HepG2 (cell line): ENCODE results near the gene PPP1R1B. TPM values are rescaled to one million over a fixed set of nuclear protein-coding genes. Genes with fewer than 3 reads are reported as not detected.

ENCODE experiments used
- ARID3A ChIP-seq: IDR thresholded peaks from 2 replicates; pipeline ENCODE4 v1.6.1; 2012; ENCODE audit warnings: low read depth, low read length, improper control_type of control experiment
- ARID5B ChIP-seq: IDR thresholded peaks from 2 replicates; pipeline ENCODE4 v1.4.0; 2020; ENCODE audit warnings: mild to moderate bottlenecking, missing genetic modification reagents
- CERS6 ChIP-seq: sonication (generic); formaldehyde crosslinking; IDR thresholded peaks from 2 replicates; pipeline ENCODE4 v1.5.0; 2020; ENCODE audit warnings: missing genetic modification reagents
- FOXP4 ChIP-seq: sonication (generic); formaldehyde crosslinking; IDR thresholded peaks from 2 replicates; pipeline ENCODE4 v1.4.0; 2020; ENCODE audit warnings: missing genetic modification reagents
- HNRNPLL ChIP-seq: fragments of 200-400 bp; formaldehyde crosslinking; IDR thresholded peaks from 2 replicates; pipeline ENCODE4 v1.6.1; 2017; ENCODE audit warnings: mild to moderate bottlenecking, low read depth, low read length; ENCODE audit not compliant: poor library complexity, severe bottlenecking
- MED1 ChIP-seq: sonication (generic); formaldehyde crosslinking; IDR thresholded peaks from 2 replicates; pipeline ENCODE4 v1.4.0; 2020; ENCODE audit warnings: missing genetic modification reagents
- MIXL1 ChIP-seq: IDR thresholded peaks from 2 replicates; pipeline ENCODE4 v1.6.1; 2016
- MXD3 ChIP-seq: IDR thresholded peaks from 2 replicates; pipeline ENCODE4 v1.6.1; 2016; ENCODE audit warnings: mild to moderate bottlenecking, missing biosample characterization, missing genetic modification reagents
- NFYC ChIP-seq: IDR thresholded peaks from 2 replicates; pipeline ENCODE4 v1.6.1; 2016; ENCODE audit warnings: missing genetic modification reagents, missing compliant biosample characterization
- SIN3B ChIP-seq: fragments of 150-350 bp; IDR thresholded peaks from 2 replicates; pipeline ENCODE4 v1.6.1; 2014; ENCODE audit warnings: low read length
- YY1 ChIP-seq: IDR thresholded peaks from 2 replicates; pipeline ENCODE4 v1.6.1; 2011; ENCODE audit warnings: low read length, low read depth, moderate library complexity, mild to moderate bottlenecking; ENCODE audit not compliant: insufficient read depth, insufficient replicate concordance
- ZBTB26 ChIP-seq: IDR thresholded peaks from 2 replicates; pipeline ENCODE4 v1.6.1; 2016; ENCODE audit warnings: missing compliant biosample characterization, missing genetic modification reagents, borderline replicate concordance
- ZFX ChIP-seq: sonication (generic); formaldehyde crosslinking; IDR thresholded peaks from 2 replicates; pipeline ENCODE4 v1.4.0; 2020; ENCODE audit warnings: mild to moderate bottlenecking, low read depth, missing genetic modification reagents, moderate library complexity
- ZNF329 ChIP-seq: sonication (generic); formaldehyde crosslinking; IDR thresholded peaks from 2 replicates; pipeline ENCODE4 v1.9.0; 2021; ENCODE audit warnings: low read depth, mild to moderate bottlenecking, missing genetic modification reagents
- ZNF451 ChIP-seq: sonication (generic); formaldehyde crosslinking; IDR thresholded peaks from 2 replicates; pipeline ENCODE4 v1.5.0; 2020; ENCODE audit warnings: mild to moderate bottlenecking, missing genetic modification reagents
- ZNF569 ChIP-seq: sonication (generic); formaldehyde crosslinking; IDR thresholded peaks from 2 replicates; pipeline ENCODE4 v1.5.0; 2020; ENCODE audit warnings: mild to moderate bottlenecking, missing genetic modification reagents, moderate library complexity, borderline replicate concordance
- ZNF605 ChIP-seq: sonication (generic); formaldehyde crosslinking; IDR thresholded peaks from 2 replicates; pipeline ENCODE4 v1.8.0; 2022; ENCODE audit warnings: mild to moderate bottlenecking, missing genetic modification reagents
- ZNF792 ChIP-seq: IDR thresholded peaks from 2 replicates; pipeline ENCODE4 v1.6.1; 2016
- polyA plus RNA-seq, 8 experiments: library from polyadenylated mRNA; depleted of rRNA in 3 of 8; stranded (reverse) in 7 of 8; unstranded in 1 of 8; fragments of >200 nt; fragmentation: Illumina TruSeq in 4 of 8; extraction: Trizol in 4 of 8; gene quantifications; 2 replicates each; pipeline versions ENCODE4 v1.2.1 to v1.2.3, GENCODE V29; 2011 to 2016; ENCODE audit warnings: low read depth in 4 of 8, missing spikeins in 1 of 8, mixed read lengths in 1 of 8; ENCODE audit not compliant: insufficient read depth in 1 of 8
- total RNA-seq, 5 experiments: library from RNA; depleted of rRNA; stranded (reverse); fragments of >200 nt; fragmentation: Illumina TruSeq; extraction: Trizol; gene quantifications; 2 replicates each; pipeline ENCODE4 v1.2.3, GENCODE V29; 2016; ENCODE audit warnings: low read depth in 1 of 5

PPP1R1B gene
- total and polyA plus RNA-seq, 2 of the 13 experiments (the other 11 are each of a cell fraction or from before 2014, with no cell fraction given) = 0.08 TPM; not detected in 1

GRCh38 chr17:39621523-39622379, 5.0 kb upstream of the PPP1R1B start (continued):
- TF ChIP-seq ARID3A (peak; percentile 67), ARID5B (CRISPR knock-in tag) (peak; percentile 67), MED1 (peak; percentile 72), HNRNPLL (peak; percentile 44), FOXP4 (CRISPR knock-in tag) (0 out of 2 replicates have a peak, but pooled peaks have one; percentile 21), MIXL1 (CRISPR knock-in tag) (peak; percentile 70), YY1 (peak; percentile 77), ZNF605 (CRISPR knock-in tag) (peak; percentile 40; the same call in 1 of the 2 replicates), NFYC (CRISPR knock-in tag) (0 out of 2 replicates have a peak, but pooled peaks have one; percentile 11), CERS6 (no peak), ZBTB26 (CRISPR knock-in tag) (peak; percentile 73; the same call in 1 of the 2 replicates), ZNF569 (CRISPR knock-in tag) (no peak), ZFX (peak; percentile 53), SIN3B (no peak; the same call in 1 of the 2 replicates), ZNF329 (CRISPR knock-in tag) (no peak), MXD3 (peak; percentile 39; the same call in 1 of the 2 replicates), ZNF451 (CRISPR knock-in tag) (peak; percentile 81), ZNF792 (CRISPR knock-in tag) (0 out of 2 replicates have a peak, but pooled peaks have one; percentile 36)
